G401.6 (cell line): ENCODE results near the gene SETD6.
A peak's percentile ranks its signal among the peaks of the same experiment; 100 is the strongest.

Experiments used
- FAIRE-seq: peaks from 2 replicates; lab custom pipeline; 2012; peaks lifted over from hg19 to GRCh38; lab: Jason Lieb, UNC

SETD6 gene

GRCh38 chr16:58493756-58494431 lies 21.4 kb upstream of the SETD6 start:
- no peak for FAIRE-seq

- FAIRE-seq, result peak; percentile 63
Observed at GRCh38 chr16:58494981-58495520, 20.3 kb upstream of the SETD6 start.

- no peak for FAIRE-seq
Observed at GRCh38 chr16:58495521-58496331, 19.6 kb upstream of the SETD6 start.

- no peak for FAIRE-seq
Observed at GRCh38 chr16:58497468-58497867, 17.8 kb upstream of the SETD6 start.

- no peak for FAIRE-seq
Observed at GRCh38 chr16:58497935-58498334, 17.4 kb upstream of the SETD6 start.

- FAIRE-seq, result no peak
Observed at GRCh38 chr16:58498341-58499091, 16.8 kb upstream of the SETD6 start.

- FAIRE-seq, result no peak
Observed at GRCh38 chr16:58499092-58499511, 16.2 kb upstream of the SETD6 start.

- peak; percentile 83 for FAIRE-seq
Observed at GRCh38 chr16:58499615-58500351, 15.5 kb upstream of the SETD6 start, which contains the start of gene NDRG4. Gene NDRG4 (plus strand): TSS chr16:58500143. CDS start chr16:58500249, 106 bp downstream.

GRCh38 chr16:58500430-58501241 lies 14.7 kb upstream of the SETD6 start:
- FAIRE-seq, result no peak

- no peak for FAIRE-seq
Observed at GRCh38 chr16:58501242-58502131, 13.8 kb upstream of the SETD6 start.

GRCh38 chr16:58502217-58502921 lies 12.9 kb upstream of the SETD6 start:
- FAIRE-seq, result no peak

GRCh38 chr16:58503166-58503862 lies 12.0 kb upstream of the SETD6 start:
- FAIRE-seq, result no peak

GRCh38 chr16:58503863-58504688 lies 11.2 kb upstream of the SETD6 start:
- FAIRE-seq, result no peak

GRCh38 chr16:58506241-58507194 lies 8.8 kb upstream of the SETD6 start:
- FAIRE-seq, result no peak

GRCh38 chr16:58507195-58507962 lies 7.9 kb upstream of the SETD6 start:
- no peak for FAIRE-seq
